HepG2 (cell line): ENCODE measurements around the gene SLC35F6. TPM values are rescaled to one million over a fixed set of nuclear protein-coding genes. Genes with fewer than 3 reads are reported as not detected.

Source experiments
- CHCHD3 ChIP-seq: sonication (generic); formaldehyde crosslinking; IDR thresholded peaks from 2 replicates; pipeline ENCODE4 v1.8.0; 2022; ENCODE audit warnings: mild to moderate bottlenecking, missing genetic modification reagents, moderate library complexity
- KDM1A ChIP-seq: IDR thresholded peaks from 2 replicates; pipeline ENCODE4 v1.6.1; 2016; ENCODE audit warnings: missing compliant biosample characterization
- SP140L ChIP-seq: sonication (generic); formaldehyde crosslinking; IDR thresholded peaks from 2 replicates; pipeline ENCODE4 v1.4.0; 2020; ENCODE audit warnings: missing genetic modification reagents, borderline replicate concordance
- TP53 ChIP-seq: sonication (generic); formaldehyde crosslinking; conservative IDR thresholded peaks from 2 replicates; pipeline ENCODE4 v1.4.0; 2020; ENCODE audit warnings: missing genetic modification reagents
- ZSCAN30 ChIP-seq: sonication (generic); formaldehyde crosslinking; IDR thresholded peaks from 2 replicates; pipeline ENCODE4 v1.5.0; 2020; ENCODE audit warnings: mild to moderate bottlenecking, missing genetic modification reagents
- polyA plus RNA-seq, 8 experiments: library from polyadenylated mRNA; depleted of rRNA in 3 of 8; stranded (reverse) in 7 of 8; unstranded in 1 of 8; fragments of >200 nt; fragmentation: Illumina TruSeq in 4 of 8; extraction: Trizol in 4 of 8; gene quantifications; 2 replicates each; pipeline versions ENCODE4 v1.2.1 to v1.2.3, GENCODE V29; 2011 to 2016; ENCODE audit warnings: low read depth in 4 of 8, missing spikeins in 1 of 8, mixed read lengths in 1 of 8; ENCODE audit not compliant: insufficient read depth in 1 of 8
- total RNA-seq, 5 experiments: library from RNA; depleted of rRNA; stranded (reverse); fragments of >200 nt; fragmentation: Illumina TruSeq; extraction: Trizol; gene quantifications; 2 replicates each; pipeline ENCODE4 v1.2.3, GENCODE V29; 2016; ENCODE audit warnings: low read depth in 1 of 5
- TF ChIP-seq, protein P1 (sequence below): sonication (generic); formaldehyde crosslinking; IDR thresholded peaks from 2 replicates; pipeline ENCODE4 v1.4.0; 2020; ENCODE audit warnings: low read depth, mild to moderate bottlenecking, missing genetic modification reagents
- TF ChIP-seq, protein P2 (sequence below): sonication (generic); formaldehyde crosslinking; IDR thresholded peaks from 2 replicates; pipeline ENCODE4 v1.4.0; 2020; ENCODE audit warnings: mild to moderate bottlenecking, missing genetic modification reagents
- TF ChIP-seq, protein P3 (sequence below): sonication (generic); formaldehyde crosslinking; IDR thresholded peaks from 2 replicates; pipeline ENCODE4 v1.4.0; 2020; ENCODE audit warnings: missing genetic modification reagents
- TF ChIP-seq, protein P4 (sequence below): sonication (generic); formaldehyde crosslinking; IDR thresholded peaks from 2 replicates; pipeline ENCODE4 v1.8.0; 2022; ENCODE audit warnings: mild to moderate bottlenecking, missing genetic modification reagents, moderate library complexity
- TF ChIP-seq, protein P5 (sequence below): sonication (generic); formaldehyde crosslinking; IDR thresholded peaks from 2 replicates; pipeline ENCODE4 v1.5.0; 2020; ENCODE audit warnings: mild to moderate bottlenecking, missing genetic modification reagents, borderline replicate concordance
- TF ChIP-seq, protein P6 (sequence below): sonication (generic); formaldehyde crosslinking; IDR thresholded peaks from 2 replicates; pipeline ENCODE4 v1.8.0; 2022; ENCODE audit warnings: mild to moderate bottlenecking, missing genetic modification reagents; ENCODE audit not compliant: insufficient replicate concordance

SLC35F6 gene
- total and polyA plus RNA-seq, 2 of the 13 experiments (the other 11 are each of a cell fraction or from before 2014, with no cell fraction given) = 15.2 to 21.2 TPM

DNA sequence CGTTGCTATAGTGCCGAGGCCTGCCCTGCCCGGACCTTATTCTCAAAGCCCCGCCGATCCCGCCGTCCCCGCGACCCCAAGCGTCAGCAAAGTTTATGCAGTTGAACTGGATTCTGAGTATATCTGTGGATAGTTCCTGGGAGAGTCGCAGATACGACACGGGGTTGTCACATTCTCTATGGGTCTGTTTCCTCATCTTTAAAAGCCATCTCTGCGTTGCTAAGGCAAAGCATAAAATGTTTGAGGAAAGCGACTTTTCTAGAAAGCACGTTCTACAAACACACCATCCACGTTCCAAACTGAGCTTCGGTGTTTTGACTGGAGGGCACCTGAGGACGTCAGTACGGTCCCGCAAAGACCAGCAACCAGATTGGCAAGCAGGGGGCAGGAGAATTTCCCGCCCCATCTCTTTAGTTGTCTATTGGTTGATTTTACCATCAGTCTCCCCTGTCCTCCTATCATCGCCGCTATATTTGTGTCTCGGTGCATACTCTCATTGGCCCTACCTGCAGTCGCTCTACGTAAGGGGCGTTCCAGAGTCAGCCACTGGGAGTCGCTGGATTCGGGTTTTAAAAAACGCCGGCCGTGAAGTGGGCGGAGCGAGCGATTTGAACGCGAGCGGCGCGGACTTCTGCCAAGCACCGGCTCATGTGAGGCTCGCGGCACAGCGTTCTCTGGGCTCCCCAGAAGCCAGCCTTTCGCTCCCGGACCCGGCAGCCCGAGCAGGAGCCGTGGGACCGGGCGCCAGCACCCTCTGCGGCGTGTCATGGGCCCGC, 21.5 kb downstream of the SLC35F6 start, which contains the start of gene CENPA (continued):
- TF ChIP-seq, protein P1, sequence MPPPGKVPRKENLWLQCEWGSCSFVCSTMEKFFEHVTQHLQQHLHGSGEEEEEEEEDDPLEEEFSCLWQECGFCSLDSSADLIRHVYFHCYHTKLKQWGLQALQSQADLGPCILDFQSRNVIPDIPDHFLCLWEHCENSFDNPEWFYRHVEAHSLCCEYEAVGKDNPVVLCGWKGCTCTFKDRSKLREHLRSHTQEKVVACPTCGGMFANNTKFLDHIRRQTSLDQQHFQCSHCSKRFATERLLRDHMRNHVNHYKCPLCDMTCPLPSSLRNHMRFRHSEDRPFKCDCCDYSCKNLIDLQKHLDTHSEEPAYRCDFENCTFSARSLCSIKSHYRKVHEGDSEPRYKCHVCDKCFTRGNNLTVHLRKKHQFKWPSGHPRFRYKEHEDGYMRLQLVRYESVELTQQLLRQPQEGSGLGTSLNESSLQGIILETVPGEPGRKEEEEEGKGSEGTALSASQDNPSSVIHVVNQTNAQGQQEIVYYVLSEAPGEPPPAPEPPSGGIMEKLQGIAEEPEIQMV (CRISPR knock-in tag) = peak; percentile 90
- TF ChIP-seq ZSCAN30 (CRISPR knock-in tag) = peak; percentile 73; the same call in 1 of the 2 replicates
- TF ChIP-seq, protein P2, sequence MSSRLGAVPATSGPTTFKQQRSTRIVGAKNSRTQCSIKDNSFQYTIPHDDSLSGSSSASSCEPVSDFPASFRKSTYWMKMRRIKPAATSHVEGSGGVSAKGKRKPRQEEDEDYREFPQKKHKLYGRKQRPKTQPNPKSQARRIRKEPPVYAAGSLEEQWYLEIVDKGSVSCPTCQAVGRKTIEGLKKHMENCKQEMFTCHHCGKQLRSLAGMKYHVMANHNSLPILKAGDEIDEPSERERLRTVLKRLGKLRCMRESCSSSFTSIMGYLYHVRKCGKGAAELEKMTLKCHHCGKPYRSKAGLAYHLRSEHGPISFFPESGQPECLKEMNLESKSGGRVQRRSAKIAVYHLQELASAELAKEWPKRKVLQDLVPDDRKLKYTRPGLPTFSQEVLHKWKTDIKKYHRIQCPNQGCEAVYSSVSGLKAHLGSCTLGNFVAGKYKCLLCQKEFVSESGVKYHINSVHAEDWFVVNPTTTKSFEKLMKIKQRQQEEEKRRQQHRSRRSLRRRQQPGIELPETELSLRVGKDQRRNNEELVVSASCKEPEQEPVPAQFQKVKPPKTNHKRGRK = no peak
- TF ChIP-seq, protein P3, sequence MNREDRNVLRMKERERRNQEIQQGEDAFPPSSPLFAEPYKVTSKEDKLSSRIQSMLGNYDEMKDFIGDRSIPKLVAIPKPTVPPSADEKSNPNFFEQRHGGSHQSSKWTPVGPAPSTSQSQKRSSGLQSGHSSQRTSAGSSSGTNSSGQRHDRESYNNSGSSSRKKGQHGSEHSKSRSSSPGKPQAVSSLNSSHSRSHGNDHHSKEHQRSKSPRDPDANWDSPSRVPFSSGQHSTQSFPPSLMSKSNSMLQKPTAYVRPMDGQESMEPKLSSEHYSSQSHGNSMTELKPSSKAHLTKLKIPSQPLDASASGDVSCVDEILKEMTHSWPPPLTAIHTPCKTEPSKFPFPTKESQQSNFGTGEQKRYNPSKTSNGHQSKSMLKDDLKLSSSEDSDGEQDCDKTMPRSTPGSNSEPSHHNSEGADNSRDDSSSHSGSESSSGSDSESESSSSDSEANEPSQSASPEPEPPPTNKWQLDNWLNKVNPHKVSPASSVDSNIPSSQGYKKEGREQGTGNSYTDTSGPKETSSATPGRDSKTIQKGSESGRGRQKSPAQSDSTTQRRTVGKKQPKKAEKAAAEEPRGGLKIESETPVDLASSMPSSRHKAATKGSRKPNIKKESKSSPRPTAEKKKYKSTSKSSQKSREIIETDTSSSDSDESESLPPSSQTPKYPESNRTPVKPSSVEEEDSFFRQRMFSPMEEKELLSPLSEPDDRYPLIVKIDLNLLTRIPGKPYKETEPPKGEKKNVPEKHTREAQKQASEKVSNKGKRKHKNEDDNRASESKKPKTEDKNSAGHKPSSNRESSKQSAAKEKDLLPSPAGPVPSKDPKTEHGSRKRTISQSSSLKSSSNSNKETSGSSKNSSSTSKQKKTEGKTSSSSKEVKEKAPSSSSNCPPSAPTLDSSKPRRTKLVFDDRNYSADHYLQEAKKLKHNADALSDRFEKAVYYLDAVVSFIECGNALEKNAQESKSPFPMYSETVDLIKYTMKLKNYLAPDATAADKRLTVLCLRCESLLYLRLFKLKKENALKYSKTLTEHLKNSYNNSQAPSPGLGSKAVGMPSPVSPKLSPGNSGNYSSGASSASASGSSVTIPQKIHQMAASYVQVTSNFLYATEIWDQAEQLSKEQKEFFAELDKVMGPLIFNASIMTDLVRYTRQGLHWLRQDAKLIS = no peak
- TF ChIP-seq, protein P4, sequence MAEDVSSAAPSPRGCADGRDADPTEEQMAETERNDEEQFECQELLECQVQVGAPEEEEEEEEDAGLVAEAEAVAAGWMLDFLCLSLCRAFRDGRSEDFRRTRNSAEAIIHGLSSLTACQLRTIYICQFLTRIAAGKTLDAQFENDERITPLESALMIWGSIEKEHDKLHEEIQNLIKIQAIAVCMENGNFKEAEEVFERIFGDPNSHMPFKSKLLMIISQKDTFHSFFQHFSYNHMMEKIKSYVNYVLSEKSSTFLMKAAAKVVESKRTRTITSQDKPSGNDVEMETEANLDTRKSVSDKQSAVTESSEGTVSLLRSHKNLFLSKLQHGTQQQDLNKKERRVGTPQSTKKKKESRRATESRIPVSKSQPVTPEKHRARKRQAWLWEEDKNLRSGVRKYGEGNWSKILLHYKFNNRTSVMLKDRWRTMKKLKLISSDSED = peak; percentile 97; the same call in 1 of the 2 replicates
- TF ChIP-seq TP53 = 0 out of 2 replicates have a peak, but pooled peaks have one; percentile 69
- TF ChIP-seq, protein P5, sequence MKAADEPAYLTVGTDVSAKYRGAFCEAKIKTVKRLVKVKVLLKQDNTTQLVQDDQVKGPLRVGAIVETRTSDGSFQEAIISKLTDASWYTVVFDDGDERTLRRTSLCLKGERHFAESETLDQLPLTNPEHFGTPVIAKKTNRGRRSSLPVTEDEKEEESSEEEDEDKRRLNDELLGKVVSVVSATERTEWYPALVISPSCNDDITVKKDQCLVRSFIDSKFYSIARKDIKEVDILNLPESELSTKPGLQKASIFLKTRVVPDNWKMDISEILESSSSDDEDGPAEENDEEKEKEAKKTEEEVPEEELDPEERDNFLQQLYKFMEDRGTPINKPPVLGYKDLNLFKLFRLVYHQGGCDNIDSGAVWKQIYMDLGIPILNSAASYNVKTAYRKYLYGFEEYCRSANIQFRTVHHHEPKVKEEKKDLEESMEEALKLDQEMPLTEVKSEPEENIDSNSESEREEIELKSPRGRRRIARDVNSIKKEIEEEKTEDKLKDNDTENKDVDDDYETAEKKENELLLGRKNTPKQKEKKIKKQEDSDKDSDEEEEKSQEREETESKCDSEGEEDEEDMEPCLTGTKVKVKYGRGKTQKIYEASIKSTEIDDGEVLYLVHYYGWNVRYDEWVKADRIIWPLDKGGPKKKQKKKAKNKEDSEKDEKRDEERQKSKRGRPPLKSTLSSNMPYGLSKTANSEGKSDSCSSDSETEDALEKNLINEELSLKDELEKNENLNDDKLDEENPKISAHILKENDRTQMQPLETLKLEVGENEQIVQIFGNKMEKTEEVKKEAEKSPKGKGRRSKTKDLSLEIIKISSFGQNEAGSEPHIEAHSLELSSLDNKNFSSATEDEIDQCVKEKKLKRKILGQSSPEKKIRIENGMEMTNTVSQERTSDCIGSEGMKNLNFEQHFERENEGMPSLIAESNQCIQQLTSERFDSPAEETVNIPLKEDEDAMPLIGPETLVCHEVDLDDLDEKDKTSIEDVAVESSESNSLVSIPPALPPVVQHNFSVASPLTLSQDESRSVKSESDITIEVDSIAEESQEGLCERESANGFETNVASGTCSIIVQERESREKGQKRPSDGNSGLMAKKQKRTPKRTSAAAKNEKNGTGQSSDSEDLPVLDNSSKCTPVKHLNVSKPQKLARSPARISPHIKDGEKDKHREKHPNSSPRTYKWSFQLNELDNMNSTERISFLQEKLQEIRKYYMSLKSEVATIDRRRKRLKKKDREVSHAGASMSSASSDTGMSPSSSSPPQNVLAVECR = peak; percentile 97
- TF ChIP-seq, protein P6, sequence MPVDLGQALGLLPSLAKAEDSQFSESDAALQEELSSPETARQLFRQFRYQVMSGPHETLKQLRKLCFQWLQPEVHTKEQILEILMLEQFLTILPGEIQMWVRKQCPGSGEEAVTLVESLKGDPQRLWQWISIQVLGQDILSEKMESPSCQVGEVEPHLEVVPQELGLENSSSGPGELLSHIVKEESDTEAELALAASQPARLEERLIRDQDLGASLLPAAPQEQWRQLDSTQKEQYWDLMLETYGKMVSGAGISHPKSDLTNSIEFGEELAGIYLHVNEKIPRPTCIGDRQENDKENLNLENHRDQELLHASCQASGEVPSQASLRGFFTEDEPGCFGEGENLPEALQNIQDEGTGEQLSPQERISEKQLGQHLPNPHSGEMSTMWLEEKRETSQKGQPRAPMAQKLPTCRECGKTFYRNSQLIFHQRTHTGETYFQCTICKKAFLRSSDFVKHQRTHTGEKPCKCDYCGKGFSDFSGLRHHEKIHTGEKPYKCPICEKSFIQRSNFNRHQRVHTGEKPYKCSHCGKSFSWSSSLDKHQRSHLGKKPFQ (CRISPR knock-in tag) = peak; percentile 95
- TF ChIP-seq CHCHD3 = peak; percentile 53; the same call in 1 of the 2 replicates
- TF ChIP-seq SP140L (CRISPR knock-in tag) = peak; percentile 99
- 0 out of 2 replicates have a peak, but pooled peaks have one; percentile 16 for TF ChIP-seq KDM1A
